NCI-H748 (cell line): Measurements from ENCODE around the gene TUBGCP3.
"Not testable (repeated sequence)": the region's sequence is repeated elsewhere in the genome, so short reads cannot be mapped to it uniquely, and the experiment has no call there.

ENCODE experiments used
- DNase-seq: peaks from one replicate; lab custom pipeline; 2025; ENCODE audit not compliant: unreplicated experiment; lab: John Stamatoyannopoulos, UW

TUBGCP3 gene

DNA sequence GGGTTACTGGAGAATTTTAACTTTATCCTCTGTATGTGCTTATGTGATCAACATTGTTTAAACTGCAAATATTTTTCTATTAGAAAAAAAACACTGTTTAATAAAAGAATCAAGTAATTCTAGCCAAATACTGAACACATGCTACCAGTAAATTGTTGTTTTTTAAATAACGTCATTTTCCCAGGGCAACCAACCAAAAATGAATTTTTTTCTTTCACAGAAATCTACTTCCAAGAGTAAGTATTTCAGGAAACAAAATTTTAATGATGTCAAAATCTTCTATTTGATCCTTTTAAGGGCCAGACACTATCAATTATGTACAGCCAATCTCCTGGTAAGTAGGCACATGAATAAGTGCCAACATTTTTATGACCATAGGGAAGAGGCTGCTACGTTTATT is 57.1 kb downstream of the TUBGCP3 start:
- DNase-seq: no peak

DNA sequence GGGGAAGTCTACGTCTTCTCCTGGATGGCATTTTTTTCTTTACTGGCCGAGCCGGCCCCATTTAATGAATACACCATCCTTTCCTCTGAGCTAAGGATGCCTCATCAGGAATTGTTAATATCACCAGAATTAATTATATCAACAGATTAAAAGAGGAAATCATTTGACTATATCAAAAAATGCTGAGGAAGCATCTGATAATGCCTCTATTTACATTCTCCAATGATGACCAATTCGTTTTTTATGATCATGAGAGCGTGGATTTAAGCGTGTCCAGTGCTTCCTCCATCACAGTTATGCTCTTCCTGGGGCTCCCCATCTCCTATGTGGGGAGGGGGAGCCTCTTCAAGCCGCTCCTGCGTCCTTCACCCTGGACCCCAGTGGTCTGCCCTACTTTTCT is 58.7 kb downstream of the TUBGCP3 start:
- no peak for DNase-seq

DNA sequence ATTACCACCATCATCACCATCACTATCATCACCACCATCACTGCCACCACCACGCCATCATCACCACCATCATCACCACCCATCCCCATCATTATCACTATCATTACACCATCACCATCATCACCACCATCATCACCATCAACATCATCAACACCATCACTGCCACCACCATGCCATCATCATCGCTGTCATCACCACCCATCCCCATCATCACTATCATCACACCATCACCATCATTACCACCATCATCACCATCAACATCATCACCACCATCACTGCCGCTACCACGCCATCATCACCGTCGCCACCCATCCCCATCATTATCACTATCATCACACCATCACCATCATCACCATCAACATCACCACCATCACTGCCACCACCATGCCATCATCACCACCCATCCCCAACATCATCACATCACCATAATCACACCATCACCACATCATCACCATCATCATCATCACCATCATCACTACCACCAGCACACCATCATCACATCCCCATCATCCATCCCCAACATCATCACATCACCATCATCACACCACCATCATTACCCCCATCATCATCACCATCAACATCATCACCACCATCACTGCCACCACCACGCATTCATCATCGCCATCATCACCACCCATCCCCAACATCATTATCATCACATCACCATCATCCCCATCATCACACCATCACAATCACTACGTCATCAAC is 61.7 kb downstream of the TUBGCP3 start:
- no peak for DNase-seq

DNA sequence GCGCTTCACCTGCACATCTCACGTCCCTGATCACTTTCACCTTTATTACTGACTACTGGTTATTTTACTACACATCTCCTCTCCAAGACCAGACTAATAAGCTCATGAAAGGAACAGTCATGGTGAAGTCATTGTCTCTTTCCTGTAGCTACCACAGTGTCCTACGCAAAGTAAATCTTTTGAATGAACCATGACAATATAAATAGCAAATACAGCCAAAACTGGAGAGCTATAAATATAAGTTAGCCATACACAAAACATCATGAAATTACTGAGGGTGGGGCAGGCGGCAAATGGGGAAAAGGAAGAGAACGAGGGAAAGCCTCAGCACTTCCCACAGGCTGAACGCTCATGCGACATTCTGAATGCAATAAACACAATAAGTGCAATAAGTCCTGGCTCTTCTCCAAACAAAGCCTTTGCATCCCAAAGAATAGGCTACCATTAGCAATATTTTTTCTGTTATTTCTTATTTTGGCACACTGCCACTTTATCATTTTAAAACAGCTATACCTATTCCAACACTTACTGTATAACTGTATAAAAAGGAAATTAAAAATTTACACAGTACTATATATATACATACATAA is 62.5 kb downstream of the TUBGCP3 start:
- peak; percentile 45 for DNase-seq

GRCh38 chr13:112522578-112522977 is 65.4 kb downstream of the TUBGCP3 start:
- DNase-seq: no peak

DNA sequence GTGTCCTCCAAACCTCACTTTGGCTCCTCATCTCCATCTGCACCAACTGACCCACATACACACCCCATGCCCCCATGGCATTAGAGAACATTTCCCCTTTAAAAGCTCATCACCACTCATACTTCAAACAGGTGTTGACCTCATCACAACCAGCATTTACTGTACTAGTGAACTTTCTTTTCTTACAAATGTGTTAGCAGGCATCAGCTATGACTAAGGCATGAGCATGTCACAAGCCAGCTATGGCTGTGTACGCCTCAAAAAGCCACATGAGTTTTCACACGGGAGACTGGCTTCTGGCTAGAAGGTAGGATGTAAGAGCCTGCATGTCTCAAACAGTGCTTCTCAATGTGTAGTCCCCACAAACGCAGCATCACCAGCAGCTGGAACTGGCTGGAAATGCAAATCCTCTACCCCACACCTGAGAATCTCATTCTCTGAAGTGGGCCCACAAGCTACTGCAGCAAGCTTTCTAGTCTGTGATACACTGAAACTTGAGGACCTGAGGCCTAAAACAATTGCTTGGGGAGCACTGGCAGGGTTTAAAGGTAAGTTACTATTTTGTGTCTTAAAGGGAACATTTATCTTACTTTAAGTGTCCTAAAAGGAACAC is 66.8 kb downstream of the TUBGCP3 start:
- DNase-seq: no peak

DNA sequence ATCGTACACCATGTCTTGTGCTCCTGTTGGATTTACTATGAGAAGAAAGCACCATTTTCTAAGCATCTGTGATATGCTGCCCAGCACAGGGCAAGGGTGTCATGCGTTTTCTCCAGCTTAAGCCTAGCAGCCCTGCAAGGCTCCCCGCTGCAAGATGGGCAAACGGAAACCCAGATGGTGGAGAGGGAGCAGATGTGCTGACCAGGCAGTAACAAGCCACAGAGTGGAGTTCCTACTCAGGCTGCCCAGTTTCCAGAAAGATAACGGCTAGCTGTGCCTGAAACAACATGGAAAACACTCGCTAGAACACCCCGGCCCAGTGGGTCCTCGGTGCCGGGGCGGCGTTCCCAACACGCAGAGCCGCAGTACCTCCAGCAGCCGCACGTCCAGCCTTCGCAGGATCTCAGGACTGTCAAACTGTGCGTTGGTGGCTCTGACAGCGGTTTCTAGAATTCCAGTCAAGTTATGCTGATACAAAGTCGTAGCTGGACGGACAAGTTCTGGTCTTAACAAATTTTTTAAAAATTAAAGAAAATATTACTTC is 68.4 kb downstream of the TUBGCP3 start:
- DNase-seq: no peak

GRCh38 chr13:112516218-112516617 is 71.7 kb downstream of the TUBGCP3 start:
- no peak for DNase-seq

- DNase-seq: no peak
These were observed 74.2 kb downstream of the TUBGCP3 start for GRCh38 chr13:112513761-112514160.

- no peak for DNase-seq
These were observed 76.8 kb downstream of the TUBGCP3 start for GRCh38 chr13:112510987-112511685.

- DNase-seq: peak; percentile 79
These were observed 77.8 kb downstream of the TUBGCP3 start for GRCh38 chr13:112510002-112510780.

DNA sequence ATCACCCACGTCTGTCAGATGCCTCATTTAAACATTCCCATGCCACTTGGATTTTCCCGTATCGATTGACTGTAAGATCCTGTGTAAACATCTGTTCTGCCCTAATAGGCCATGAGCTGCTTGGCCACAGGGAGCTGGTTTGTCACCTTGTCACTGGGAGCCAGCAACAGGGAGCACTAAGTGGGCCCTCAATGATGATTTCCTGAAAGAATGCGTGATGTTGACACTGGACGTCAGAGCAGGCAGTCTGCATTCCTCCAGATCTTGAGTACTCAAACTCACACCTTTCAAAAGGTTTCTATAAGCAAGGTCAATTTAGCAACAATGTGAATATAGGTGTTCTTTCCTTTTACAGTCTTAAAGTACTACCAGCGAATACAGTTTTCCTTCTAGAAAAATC is 78.8 kb downstream of the TUBGCP3 start:
- DNase-seq: no peak

GRCh38 chr13:112506046-112506445 is 81.9 kb downstream of the TUBGCP3 start:
- DNase-seq: no peak

DNA sequence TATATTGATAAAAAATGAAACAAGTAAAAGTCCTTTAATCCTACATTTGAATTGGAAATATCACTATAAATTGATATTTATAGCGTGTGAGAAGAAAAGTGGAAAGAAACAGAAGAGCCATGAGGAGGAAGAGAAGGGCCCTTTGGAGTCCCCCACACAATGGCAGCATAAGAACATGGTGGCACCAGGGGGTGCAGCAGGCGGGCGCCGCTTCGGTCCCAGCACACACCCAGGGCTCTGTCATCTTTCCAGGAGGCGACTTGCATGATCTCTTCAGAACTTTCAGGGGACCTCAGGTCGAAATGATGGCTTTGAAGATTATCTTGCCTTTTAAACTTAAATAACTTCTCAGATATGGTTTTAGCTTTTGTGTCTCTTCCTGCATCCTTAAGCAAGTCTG is 91.8 kb downstream of the TUBGCP3 start:
- DNase-seq: no peak

DNA sequence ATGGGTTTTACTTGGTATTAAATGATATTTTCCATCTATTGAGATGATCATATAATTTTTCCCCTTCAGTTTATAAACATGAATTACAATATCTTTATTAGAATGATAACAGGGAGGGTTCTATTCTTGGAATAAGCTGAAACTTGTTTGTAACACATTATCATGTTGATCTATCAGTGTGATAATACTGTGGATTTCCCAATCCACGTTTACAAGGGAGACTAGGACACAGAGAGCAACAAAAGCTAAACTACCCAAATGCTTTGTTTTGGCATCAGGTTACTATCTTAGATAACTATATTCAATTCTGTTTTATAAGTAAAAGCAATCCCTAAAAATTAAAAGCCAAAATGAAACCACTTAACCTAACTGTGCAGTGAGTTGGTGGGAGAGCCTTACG is 92.5 kb downstream of the TUBGCP3 start:
- no peak for DNase-seq

DNA sequence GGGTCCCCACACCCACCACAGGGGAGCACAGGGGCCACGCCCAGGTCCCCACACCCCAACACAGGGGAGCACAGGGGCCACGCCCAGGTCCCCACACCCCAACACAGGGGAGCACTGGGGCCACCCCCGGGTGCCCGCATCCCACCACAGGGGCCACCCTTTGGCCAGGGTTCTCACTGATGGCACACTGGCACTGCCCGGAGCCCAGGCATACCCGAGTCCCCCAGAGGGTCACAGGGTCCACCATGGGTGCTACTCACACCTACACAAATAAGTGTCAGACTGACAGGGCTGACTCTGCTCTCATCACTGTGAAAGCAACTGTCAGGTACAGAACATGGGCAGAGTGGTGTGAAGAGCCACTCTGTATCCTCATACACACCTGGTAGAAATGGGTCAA is 98.8 kb downstream of the TUBGCP3 start:
- DNase-seq: no peak

DNA sequence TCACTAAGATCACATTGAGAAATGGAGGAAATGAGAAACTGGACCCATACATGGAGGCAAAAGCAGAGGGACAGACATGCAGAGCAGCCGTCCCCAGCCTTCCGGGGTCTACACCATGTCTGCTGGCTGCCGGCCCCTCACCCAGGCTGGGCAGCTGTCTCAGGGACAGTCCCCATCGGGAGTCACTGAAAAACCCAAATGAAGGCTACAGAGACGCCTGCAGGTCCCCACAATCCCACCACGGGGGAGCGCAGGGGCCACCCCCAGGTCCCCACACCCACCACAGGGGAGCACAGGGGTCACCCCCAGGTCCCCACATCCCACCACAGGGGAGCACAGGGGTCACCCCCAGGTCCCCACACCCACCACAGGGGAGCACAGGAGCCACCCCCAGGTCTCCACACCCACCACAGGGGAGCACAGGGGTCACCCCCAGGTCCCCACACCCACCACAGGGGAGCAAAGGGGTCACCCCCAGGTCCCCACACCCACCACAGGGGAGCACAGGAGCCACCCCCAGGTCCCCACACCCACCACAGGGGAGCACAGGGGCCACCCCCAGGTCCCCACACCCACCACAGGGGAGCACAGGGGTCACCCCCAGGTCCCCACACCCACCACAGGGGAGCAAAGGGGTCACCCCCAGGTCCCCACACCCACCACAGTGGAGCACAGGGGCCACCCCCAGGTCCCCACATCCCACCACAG is 99.5 kb downstream of the TUBGCP3 start:
- not testable (repeated sequence) for DNase-seq

GRCh38 chr13:112487127-112487517 is 100.8 kb downstream of the TUBGCP3 start:
- no peak for DNase-seq

GRCh38 chr13:112486386-112487126 is 101.4 kb downstream of the TUBGCP3 start:
- no peak for DNase-seq

DNA sequence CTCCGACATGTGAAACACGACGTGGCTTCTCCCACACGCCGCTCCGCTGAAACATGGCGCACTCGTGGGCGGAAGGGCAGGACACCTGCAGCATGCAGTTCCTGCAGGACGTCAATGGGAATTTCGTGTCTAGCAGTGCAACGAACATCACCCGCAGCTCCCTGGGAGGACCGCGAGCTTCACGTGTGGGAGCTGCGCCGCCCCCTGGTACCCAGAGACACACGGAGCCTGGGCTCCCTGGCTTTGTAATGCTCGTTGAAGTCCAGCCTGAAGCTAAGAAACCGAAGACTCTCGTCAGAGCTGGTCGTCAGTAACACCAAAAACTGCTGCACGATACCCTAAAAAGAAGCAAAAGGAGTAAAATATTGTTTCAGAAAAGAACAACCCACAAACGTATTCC is 102.1 kb downstream of the TUBGCP3 start:
- DNase-seq: not testable (repeated sequence)
